K562 (cell line): ENCODE results near the gene SRGAP2B.
"Not testable (repeated sequence)": the region's sequence is repeated elsewhere in the genome, so short reads cannot be mapped to it uniquely, and the experiment has no call there.

Source experiments
- CREB3 ChIP-seq: fragments of 450-650 bp; conservative IDR thresholded peaks from 2 replicates; pipeline ENCODE4 v1.6.1; 2016; ENCODE audit warnings: missing genetic modification characterization, low read depth, mild to moderate bottlenecking, missing compliant biosample characterization, moderate library complexity
- KLF1 ChIP-seq: fragments of 450-650 bp; IDR thresholded peaks from 2 replicates; pipeline ENCODE4 v1.6.1; 2016; ENCODE audit warnings: missing genetic modification characterization, missing compliant biosample characterization
- MAX ChIP-seq: sonication (generic); formaldehyde crosslinking; IDR thresholded peaks from 2 replicates; pipeline ENCODE4 v1.9.0; 2022; ENCODE audit warnings: mild to moderate bottlenecking, missing genetic modification reagents
- SAP30 ChIP-seq: fragments of 200-600 bp; sonication (generic); IDR thresholded peaks from 2 replicates; pipeline ENCODE4 v1.6.1; 2012; ENCODE audit warnings: borderline replicate concordance, low read depth, mild to moderate bottlenecking, moderate library complexity, low read length, control low read depth, inconsistent platforms; ENCODE audit not compliant: insufficient read depth, poor library complexity, severe bottlenecking
- SPI1 ChIP-seq: IDR thresholded peaks from 2 replicates; pipeline ENCODE4 v1.6.1; 2011; ENCODE audit warnings: low read depth, low read length, control low read depth, borderline replicate concordance
- TCF7 ChIP-seq: sonication (generic); IDR thresholded peaks from 2 replicates; pipeline ENCODE4 v1.6.1; 2016; ENCODE audit warnings: antibody characterized with exemption, borderline replicate concordance
- TCF7L2 ChIP-seq: fragments of 150-350 bp; IDR thresholded peaks from 2 replicates; pipeline ENCODE4 v1.6.1; 2016; ENCODE audit warnings: low read depth, mild to moderate bottlenecking, low read length, moderate library complexity
- TEAD4 ChIP-seq, 2 experiments: sonication (generic) in 1 of 2; formaldehyde crosslinking in 1 of 2; IDR thresholded peaks; 2 replicates each; pipeline versions ENCODE4 v1.6.1 to v1.8.0; 2012 to 2022; ENCODE audit warnings: borderline replicate concordance in 1 of 2, inconsistent platforms in 1 of 2, low read length in 1 of 2, mild to moderate bottlenecking in 1 of 2, missing genetic modification reagents in 1 of 2
- ZBTB12 ChIP-seq: fragments of 250-450 bp; sonication (Bioruptor Pico); IDR thresholded peaks from 2 replicates; pipeline ENCODE4 v1.4.0; 2020
- ZC3H4 ChIP-seq: sonication (generic); formaldehyde crosslinking; IDR thresholded peaks from 2 replicates; pipeline ENCODE4 v1.9.0; 2021; ENCODE audit warnings: missing genetic modification reagents, borderline replicate concordance
- ZNF354B ChIP-seq: fragments of 250-450 bp; sonication (Bioruptor Pico); IDR thresholded peaks from 2 replicates; pipeline ENCODE4 v1.4.0; 2020
- ZNF583 ChIP-seq: fragments of 250-450 bp; sonication (Bioruptor Pico); IDR thresholded peaks from 2 replicates; pipeline ENCODE4 v1.4.0; 2020

GRCh38 chr1:144933014-144933413 is 162.1 kb downstream of the SRGAP2B start:
- not testable (repeated sequence) for TF ChIP-seq SPI1; TCF7L2; ZC3H4 (CRISPR knock-in tag); ZNF354B (CRISPR knock-in tag); CREB3 (tag); TCF7; ZBTB12; SAP30; KLF1; MAX (CRISPR knock-in tag); TEAD4 (IDR thresholded peaks at IDR 0.05; ENCODE audit: low read length); TEAD4 (CRISPR knock-in tag; IDR thresholded peaks at IDR 0.05; ENCODE audit: borderline replicate concordance); ZNF583 (CRISPR knock-in tag)
